ENCODE data around the gene PCARE. TPM values are rescaled to one million over a fixed set of nuclear protein-coding genes. Genes with fewer than 3 reads are reported as not detected.
A peak's percentile ranks its signal among the peaks of the same experiment; 100 is the strongest.

Gene PCARE
- total RNA-seq, 2 donors from 2014 or later, result not detected

DNA sequence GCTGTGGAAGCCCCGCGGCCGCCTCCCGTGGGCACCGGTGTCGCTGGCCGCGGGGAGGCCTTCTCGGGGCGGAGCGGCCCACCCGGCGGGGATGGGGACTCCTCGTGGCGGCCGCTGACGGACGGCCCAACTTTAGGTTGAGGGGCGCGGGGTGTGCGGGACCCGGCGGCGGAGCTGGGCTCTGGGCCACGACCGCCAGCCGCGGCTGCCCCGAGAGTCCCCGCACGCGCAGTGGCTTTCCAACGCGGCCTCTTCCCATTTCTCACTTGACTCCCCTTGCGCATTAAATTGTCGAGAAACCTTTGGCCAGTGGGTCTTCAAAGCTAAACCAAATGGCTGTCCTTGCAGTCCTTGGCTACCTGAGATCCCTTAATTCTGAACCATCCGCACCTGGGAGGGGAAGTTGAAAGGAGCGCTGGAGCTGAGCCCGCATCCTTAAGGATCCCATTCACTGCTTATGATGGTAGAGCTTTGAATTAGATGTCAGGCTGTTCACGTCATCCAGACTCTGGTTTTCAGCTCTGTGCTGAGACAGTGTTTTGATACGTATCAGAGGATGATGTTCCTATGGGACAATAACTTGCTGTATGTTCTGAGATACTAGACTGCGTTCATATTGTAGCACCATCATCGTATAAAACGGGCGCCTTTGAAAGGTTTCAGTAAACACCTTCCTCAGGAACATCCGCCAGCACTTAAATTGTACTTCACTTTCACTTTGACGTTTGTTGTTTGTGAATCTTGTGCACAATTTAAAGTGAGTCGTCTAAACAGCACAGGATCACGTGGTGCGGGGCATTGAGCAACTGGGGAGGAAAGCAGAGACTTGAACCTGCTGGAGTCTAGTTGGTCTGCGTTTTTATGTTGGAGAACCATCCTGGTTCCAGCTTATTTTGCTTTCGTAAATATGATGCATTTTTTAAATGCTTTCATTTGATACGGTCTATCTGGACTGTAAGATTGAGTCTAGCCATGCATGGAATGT, 41.8 kb upstream of the PCARE start:
- H3K4me3 ChIP-seq, result peak overlapping the region; percentile 60 to 76
- no peaks in the 10 kb centered on the region for H3K27me3 ChIP-seq (replicated peaks; ENCODE audit: insufficient read depth)
- no peaks in the 10 kb centered on the region for H3K9me3 ChIP-seq
- DNase-seq (ENCODE audit: low spot score), result peak; percentile 72
- H3K27ac ChIP-seq, result peak overlapping the region; percentile 80 to 89
- intact Hi-C loops (cut with DNase I), result loop anchor here (10.0 kb wide), 2 partner anchors 51 to 101 kb away; no protein-coding TSS in a partner anchor
- WGBS, result 3% methylated on average over 45 of the region's 53 CpGs
- H3K36me3 ChIP-seq, result no peaks in the 10 kb centered on the region
- TF ChIP-seq POLR2A (IDR thresholded peaks at IDR 0.05), result peak; percentile 26
- peak; percentile 72 for TF ChIP-seq POLR2AphosphoS5 (IDR thresholded peaks at IDR 0.05)
- TF ChIP-seq, protein P1, sequence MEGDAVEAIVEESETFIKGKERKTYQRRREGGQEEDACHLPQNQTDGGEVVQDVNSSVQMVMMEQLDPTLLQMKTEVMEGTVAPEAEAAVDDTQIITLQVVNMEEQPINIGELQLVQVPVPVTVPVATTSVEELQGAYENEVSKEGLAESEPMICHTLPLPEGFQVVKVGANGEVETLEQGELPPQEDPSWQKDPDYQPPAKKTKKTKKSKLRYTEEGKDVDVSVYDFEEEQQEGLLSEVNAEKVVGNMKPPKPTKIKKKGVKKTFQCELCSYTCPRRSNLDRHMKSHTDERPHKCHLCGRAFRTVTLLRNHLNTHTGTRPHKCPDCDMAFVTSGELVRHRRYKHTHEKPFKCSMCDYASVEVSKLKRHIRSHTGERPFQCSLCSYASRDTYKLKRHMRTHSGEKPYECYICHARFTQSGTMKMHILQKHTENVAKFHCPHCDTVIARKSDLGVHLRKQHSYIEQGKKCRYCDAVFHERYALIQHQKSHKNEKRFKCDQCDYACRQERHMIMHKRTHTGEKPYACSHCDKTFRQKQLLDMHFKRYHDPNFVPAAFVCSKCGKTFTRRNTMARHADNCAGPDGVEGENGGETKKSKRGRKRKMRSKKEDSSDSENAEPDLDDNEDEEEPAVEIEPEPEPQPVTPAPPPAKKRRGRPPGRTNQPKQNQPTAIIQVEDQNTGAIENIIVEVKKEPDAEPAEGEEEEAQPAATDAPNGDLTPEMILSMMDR (IDR thresholded peaks at IDR 0.05), result no peak
- peaks cover 4% of the 10 kb centered on the region for H3K4me1 ChIP-seq (replicated peaks)

DNA sequence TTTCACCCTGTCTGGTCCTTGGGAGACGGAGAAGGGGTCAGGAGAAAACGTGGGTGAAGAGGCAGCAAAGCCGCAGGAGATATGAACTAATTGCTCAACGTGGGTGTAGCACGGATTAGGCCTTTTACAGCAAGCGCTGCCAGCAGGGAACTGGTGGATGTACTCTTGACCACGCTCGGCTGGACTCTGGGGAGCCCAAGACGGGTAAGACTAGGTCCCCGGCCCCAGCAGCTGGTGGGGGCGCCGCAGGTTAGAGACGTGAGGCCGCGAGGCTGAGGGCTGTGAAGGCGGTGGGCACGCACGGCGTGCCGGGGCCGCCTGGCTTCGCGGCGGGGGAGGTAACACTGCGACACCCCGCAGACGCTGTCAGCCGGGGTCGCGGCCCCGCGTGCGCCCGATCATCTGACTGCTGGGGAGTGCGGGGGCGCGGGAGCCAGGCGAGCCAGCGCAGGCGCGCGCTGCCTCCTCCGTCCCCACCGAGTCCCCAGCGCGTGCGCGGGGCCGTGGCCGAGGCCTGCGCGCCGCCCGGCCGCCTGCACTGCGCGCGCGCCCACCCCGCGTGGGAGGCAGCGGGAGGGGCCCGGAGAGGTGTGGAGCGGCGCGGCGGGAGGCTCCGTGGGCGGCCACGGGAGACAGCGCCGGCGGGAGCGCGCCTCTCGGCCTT, 40.8 kb upstream of the PCARE start, which contains the start of gene CLIP4:
CLIP4 (plus strand) TSS at position 470 of the 664 bp plus-strand sequence. CDS start 5,974 bp downstream, outside the sequence.
- intact Hi-C loops (cut with DNase I), result loop anchor here (10.0 kb wide), 2 partner anchors 50 to 100 kb away; no protein-coding TSS in a partner anchor
- WGBS, result 3% methylated on average over 51 of the region's 76 CpGs
- no peaks in the 10 kb centered on the region for H3K36me3 ChIP-seq
- no peaks in the 10 kb centered on the region for H3K27me3 ChIP-seq (replicated peaks; ENCODE audit: insufficient read depth)
- peaks cover 4% of the 10 kb centered on the region for H3K4me1 ChIP-seq (replicated peaks)
- H3K9me3 ChIP-seq, result no peaks in the 10 kb centered on the region
- peak within 1 kb of the TSS; percentile 60 to 76 for H3K4me3 ChIP-seq
- peak within 1 kb of the TSS; percentile 80 to 89 for H3K27ac ChIP-seq
- TF ChIP-seq, protein P1 (IDR thresholded peaks at IDR 0.05), result no peak
- peak; percentile 23 for TF ChIP-seq POLR2A (IDR thresholded peaks at IDR 0.05)
- DNase-seq (ENCODE audit: low spot score), result peak; percentile 27

DNA sequence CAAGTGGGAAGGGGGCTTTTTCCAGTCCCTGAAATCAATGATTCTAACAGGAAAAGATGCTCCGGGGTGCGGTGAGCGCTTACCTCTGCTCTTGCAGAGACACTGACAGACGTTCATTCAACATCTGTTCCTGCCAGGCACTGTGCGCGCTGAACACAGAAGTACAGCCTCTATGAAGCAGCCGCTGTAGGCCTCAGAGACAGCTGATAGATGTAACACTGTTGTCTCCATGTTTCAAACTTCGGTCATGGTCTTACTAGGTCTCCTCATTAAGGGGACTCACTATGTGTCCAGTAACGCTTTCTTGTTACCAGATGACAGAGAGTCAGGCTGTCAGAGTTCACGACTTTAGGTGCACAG, 40.2 kb upstream of the PCARE start:
- H3K36me3 ChIP-seq, result no peaks in the 10 kb centered on the region
- no peak for DNase-seq (ENCODE audit: low spot score)
- TF ChIP-seq POLR2A (IDR thresholded peaks at IDR 0.05) (no peak), POLR2AphosphoS5 (IDR thresholded peaks at IDR 0.05) (no peak)
- TF ChIP-seq, protein P1 (IDR thresholded peaks at IDR 0.05), result no peak
- WGBS, result 86% methylated on average over 10 of the region's 10 CpGs
- intact Hi-C loops (cut with DNase I), result loop anchor here (10.0 kb wide), 2 partner anchors 50 to 100 kb away; no protein-coding TSS in a partner anchor
- no peaks in the 10 kb centered on the region for H3K9me3 ChIP-seq
- no peaks in the 10 kb centered on the region for H3K27me3 ChIP-seq (replicated peaks; ENCODE audit: insufficient read depth)
- peaks cover 4% of the 10 kb centered on the region for H3K4me1 ChIP-seq (replicated peaks)
- no peak overlapping the region for H3K4me3 ChIP-seq
- H3K27ac ChIP-seq, result peak overlapping the region in 1 of 2 donors; percentile 89

DNA sequence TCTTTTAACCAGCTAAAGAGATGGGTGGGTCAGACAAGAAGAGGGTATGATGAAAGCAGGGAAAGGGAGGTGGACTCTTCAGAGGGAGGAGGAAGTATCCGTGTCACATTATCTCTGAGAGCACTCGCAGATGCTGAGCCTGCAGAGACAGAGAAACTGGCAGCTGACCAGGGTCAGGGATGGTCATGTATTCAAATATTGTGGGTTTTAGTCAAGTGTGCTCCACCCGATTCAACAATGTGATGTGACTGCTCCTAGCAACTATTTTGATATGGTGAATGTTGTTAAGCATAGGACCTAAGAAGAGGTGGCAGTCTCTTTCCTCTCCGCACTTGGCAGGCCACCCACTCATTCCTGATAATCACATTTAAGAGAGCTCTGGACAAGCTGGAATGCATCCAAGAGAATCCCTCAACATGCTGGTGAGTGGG, 39.6 kb upstream of the PCARE start:
- H3K36me3 ChIP-seq, result no peaks in the 10 kb centered on the region
- intact Hi-C loops (cut with DNase I), result loop anchor here (10.0 kb wide), 2 partner anchors 49 to 99 kb away; no protein-coding TSS in a partner anchor
- no peak for DNase-seq (ENCODE audit: low spot score)
- H3K4me3 ChIP-seq, result no peak overlapping the region
- H3K4me1 ChIP-seq (replicated peaks), result peaks cover 4% of the 10 kb centered on the region
- no peaks in the 10 kb centered on the region for H3K27me3 ChIP-seq (replicated peaks; ENCODE audit: insufficient read depth)
- H3K27ac ChIP-seq, result no peak overlapping the region
- TF ChIP-seq POLR2A (IDR thresholded peaks at IDR 0.05), result no peak
- no peak for TF ChIP-seq POLR2AphosphoS5 (IDR thresholded peaks at IDR 0.05)
- TF ChIP-seq, protein P1 (IDR thresholded peaks at IDR 0.05), result no peak
- H3K9me3 ChIP-seq, result no peaks in the 10 kb centered on the region
- WGBS, result 54% methylated on average over 4 of the region's 4 CpGs

Measured in prostate gland (tissue), 2 donors.